WTC11 (cell line): Measurements from ENCODE around the gene ABLIM3. TPM values are rescaled to one million over a fixed set of nuclear protein-coding genes. Genes with fewer than 3 reads are reported as not detected.

Experiments
- ATAC-seq: fragments of 200-7000 bp; cut with Tn5 transposase; 2 replicates; pipeline ENCODE4 v1.10.0; 2021; ENCODE audit warnings: mild to moderate bottlenecking, moderate library complexity
- CTCF ChIA-PET: fragments of 300-600 bp; sonication (Branson Sonifier 250); formaldehyde crosslinking; loops from one replicate; lab custom pipeline; 2021; ENCODE audit warnings: antibody characterized with exemption; lab: Charles Lee
- POLR2A ChIA-PET: fragments of 350-600 bp; sonication (Branson Sonifier 250); formaldehyde crosslinking; loops from one replicate; lab custom pipeline; 2021; ENCODE audit warnings: antibody characterized with exemption; lab: Charles Lee
- DNase-seq: peaks from one replicate; pipeline ENCODE4 v3.0.0; 2021; ENCODE audit warnings: low spot score
- H3K27ac Mint-ChIP-seq: 2 replicates; pipeline ENCODE4 v1.8.0; 2021; ENCODE audit warnings: mixed read lengths
- H3K27me3 Mint-ChIP-seq: 2 replicates; pipeline ENCODE4 v1.8.0; 2021; ENCODE audit warnings: low read depth, mild to moderate bottlenecking, moderate library complexity, mixed read lengths
- H3K36me3 Mint-ChIP-seq: 2 replicates; pipeline ENCODE4 v1.8.0; 2021; ENCODE audit warnings: mixed read lengths
- H3K4me1 Mint-ChIP-seq: 2 replicates; pipeline ENCODE4 v1.8.0; 2022; ENCODE audit warnings: mixed read lengths
- H3K4me3 Mint-ChIP-seq: 2 replicates; pipeline ENCODE4 v1.8.0; 2021; ENCODE audit warnings: mild to moderate bottlenecking, moderate library complexity, mixed read lengths
- H3K9me3 Mint-ChIP-seq: 2 replicates; pipeline ENCODE4 v1.8.0; 2021; ENCODE audit warnings: mixed read lengths
- ATF1 ChIP-seq: sonication (generic); formaldehyde crosslinking; IDR thresholded peaks from 2 replicates; pipeline ENCODE4 v1.8.1; 2023; ENCODE audit warnings: mild to moderate bottlenecking, moderate library complexity, missing genetic modification reagents
- ATF3 ChIP-seq: sonication (generic); formaldehyde crosslinking; conservative IDR thresholded peaks from 2 replicates; pipeline ENCODE4 v1.8.1; 2022; ENCODE audit warnings: mild to moderate bottlenecking, missing genetic modification reagents
- CBFB ChIP-seq: sonication (generic); formaldehyde crosslinking; IDR thresholded peaks from 2 replicates; pipeline ENCODE4 v1.8.1; 2022; ENCODE audit warnings: mild to moderate bottlenecking, low read depth, missing genetic modification reagents
- CREB1 ChIP-seq: sonication (generic); formaldehyde crosslinking; IDR thresholded peaks from 2 replicates; pipeline ENCODE4 v1.8.0; 2023; ENCODE audit warnings: mild to moderate bottlenecking, missing genetic modification reagents
- CREM ChIP-seq: sonication (generic); formaldehyde crosslinking; IDR thresholded peaks from 2 replicates; pipeline ENCODE4 v1.8.1; 2022; ENCODE audit warnings: mild to moderate bottlenecking, missing genetic modification reagents, moderate library complexity
- CTCF ChIP-seq: fragments of 200-600 bp; IDR thresholded peaks from 2 replicates; pipeline ENCODE4 v1.8.0; 2022; ENCODE audit warnings: antibody characterized with exemption
- E2F1 ChIP-seq: sonication (generic); formaldehyde crosslinking; IDR thresholded peaks from 2 replicates; pipeline ENCODE4 v1.8.0; 2022; ENCODE audit warnings: mild to moderate bottlenecking, missing genetic modification reagents
- E2F5 ChIP-seq: sonication (generic); formaldehyde crosslinking; IDR thresholded peaks from 2 replicates; pipeline ENCODE4 v1.8.1; 2022; ENCODE audit warnings: mild to moderate bottlenecking, moderate library complexity, missing genetic modification reagents
- GABPB1 ChIP-seq: sonication (generic); formaldehyde crosslinking; IDR thresholded peaks from 2 replicates; pipeline ENCODE4 v1.8.1; 2023; ENCODE audit warnings: mild to moderate bottlenecking, missing genetic modification reagents
- HMGA2 ChIP-seq: fragments of 250-450 bp; sonication (Bioruptor Pico); IDR thresholded peaks from 2 replicates; pipeline ENCODE4 v1.4.0; 2021; ENCODE audit warnings: mild to moderate bottlenecking, moderate library complexity
- MYBL2 ChIP-seq: sonication (generic); formaldehyde crosslinking; IDR thresholded peaks from 2 replicates; pipeline ENCODE4 v1.8.1; 2023; ENCODE audit warnings: mild to moderate bottlenecking, moderate library complexity, missing genetic modification reagents
- NFE2L1 ChIP-seq: sonication (generic); formaldehyde crosslinking; IDR thresholded peaks from 2 replicates; pipeline ENCODE4 v1.8.1; 2023; ENCODE audit warnings: missing genetic modification reagents
- NR1H2 ChIP-seq: sonication (generic); formaldehyde crosslinking; IDR thresholded peaks from 2 replicates; pipeline ENCODE4 v1.9.0; 2021; ENCODE audit warnings: mild to moderate bottlenecking, moderate library complexity, missing genetic modification reagents
- RELA ChIP-seq: sonication (generic); formaldehyde crosslinking; IDR thresholded peaks from 2 replicates; pipeline ENCODE4 v1.8.1; 2022; ENCODE audit warnings: missing genetic modification reagents, mild to moderate bottlenecking, borderline replicate concordance
- SMAD3 ChIP-seq: sonication (generic); formaldehyde crosslinking; IDR thresholded peaks from 2 replicates; pipeline ENCODE4 v1.8.0; 2022; ENCODE audit warnings: missing genetic modification reagents, mild to moderate bottlenecking, borderline replicate concordance
- TEAD1 ChIP-seq: sonication (generic); formaldehyde crosslinking; IDR thresholded peaks from 2 replicates; pipeline ENCODE4 v1.8.0; 2022; ENCODE audit warnings: mild to moderate bottlenecking, missing genetic modification reagents
- ZMAT4 ChIP-seq: fragments of 250-450 bp; sonication (Bioruptor Pico); IDR thresholded peaks from 2 replicates; pipeline ENCODE4 v1.9.0; 2021; ENCODE audit warnings: mild to moderate bottlenecking
- ZNF263 ChIP-seq: sonication (generic); formaldehyde crosslinking; IDR thresholded peaks from 2 replicates; pipeline ENCODE4 v1.8.1; 2022; ENCODE audit warnings: low read depth, mild to moderate bottlenecking, moderate library complexity, missing genetic modification reagents
- ZNF512 ChIP-seq: sonication (generic); formaldehyde crosslinking; IDR thresholded peaks from 2 replicates; pipeline ENCODE4 v1.8.1; 2022; ENCODE audit warnings: missing genetic modification reagents, borderline replicate concordance
- total RNA-seq: library from RNA; stranded (reverse); gene quantifications from 3 replicates; pipeline ENCODE4 v1.2.3, GENCODE V29; 2021
- TF ChIP-seq, protein P1 (sequence below): fragments of 250-450 bp; sonication (Bioruptor Pico); IDR thresholded peaks from 2 replicates; pipeline ENCODE4 v1.9.0; 2021; ENCODE audit warnings: mild to moderate bottlenecking, borderline replicate concordance
- TF ChIP-seq, protein P2 (sequence below): sonication (generic); formaldehyde crosslinking; IDR thresholded peaks from 2 replicates; pipeline ENCODE4 v1.8.1; 2023; ENCODE audit warnings: mild to moderate bottlenecking, missing genetic modification reagents, moderate library complexity
- TF ChIP-seq, protein P3 (sequence below): sonication (generic); formaldehyde crosslinking; IDR thresholded peaks from 2 replicates; pipeline ENCODE4 v1.8.1; 2023; ENCODE audit warnings: mild to moderate bottlenecking, missing genetic modification reagents

The ABLIM3 gene
- total RNA-seq, 1 experiment from 2014 or later: 0.33 TPM

- Mint-ChIP-seq H3K27me3 (no peaks in the 10 kb centered on the region; the same call in 1 of the 2 replicates), H3K4me3 (no peak overlapping the region), H3K27ac (no peak overlapping the region), H3K36me3 (no peaks in the 10 kb centered on the region), H3K9me3 (no peaks in the 10 kb centered on the region; the same call in 1 of the 2 replicates), H3K4me1 (peaks cover 9% of the 10 kb centered on the region)
- POLR2A ChIA-PET: no interaction called here
- DNase-seq (no peak), ATAC-seq (no peak)
- CTCF ChIA-PET: no interaction called here
- TF ChIP-seq, protein P1, sequence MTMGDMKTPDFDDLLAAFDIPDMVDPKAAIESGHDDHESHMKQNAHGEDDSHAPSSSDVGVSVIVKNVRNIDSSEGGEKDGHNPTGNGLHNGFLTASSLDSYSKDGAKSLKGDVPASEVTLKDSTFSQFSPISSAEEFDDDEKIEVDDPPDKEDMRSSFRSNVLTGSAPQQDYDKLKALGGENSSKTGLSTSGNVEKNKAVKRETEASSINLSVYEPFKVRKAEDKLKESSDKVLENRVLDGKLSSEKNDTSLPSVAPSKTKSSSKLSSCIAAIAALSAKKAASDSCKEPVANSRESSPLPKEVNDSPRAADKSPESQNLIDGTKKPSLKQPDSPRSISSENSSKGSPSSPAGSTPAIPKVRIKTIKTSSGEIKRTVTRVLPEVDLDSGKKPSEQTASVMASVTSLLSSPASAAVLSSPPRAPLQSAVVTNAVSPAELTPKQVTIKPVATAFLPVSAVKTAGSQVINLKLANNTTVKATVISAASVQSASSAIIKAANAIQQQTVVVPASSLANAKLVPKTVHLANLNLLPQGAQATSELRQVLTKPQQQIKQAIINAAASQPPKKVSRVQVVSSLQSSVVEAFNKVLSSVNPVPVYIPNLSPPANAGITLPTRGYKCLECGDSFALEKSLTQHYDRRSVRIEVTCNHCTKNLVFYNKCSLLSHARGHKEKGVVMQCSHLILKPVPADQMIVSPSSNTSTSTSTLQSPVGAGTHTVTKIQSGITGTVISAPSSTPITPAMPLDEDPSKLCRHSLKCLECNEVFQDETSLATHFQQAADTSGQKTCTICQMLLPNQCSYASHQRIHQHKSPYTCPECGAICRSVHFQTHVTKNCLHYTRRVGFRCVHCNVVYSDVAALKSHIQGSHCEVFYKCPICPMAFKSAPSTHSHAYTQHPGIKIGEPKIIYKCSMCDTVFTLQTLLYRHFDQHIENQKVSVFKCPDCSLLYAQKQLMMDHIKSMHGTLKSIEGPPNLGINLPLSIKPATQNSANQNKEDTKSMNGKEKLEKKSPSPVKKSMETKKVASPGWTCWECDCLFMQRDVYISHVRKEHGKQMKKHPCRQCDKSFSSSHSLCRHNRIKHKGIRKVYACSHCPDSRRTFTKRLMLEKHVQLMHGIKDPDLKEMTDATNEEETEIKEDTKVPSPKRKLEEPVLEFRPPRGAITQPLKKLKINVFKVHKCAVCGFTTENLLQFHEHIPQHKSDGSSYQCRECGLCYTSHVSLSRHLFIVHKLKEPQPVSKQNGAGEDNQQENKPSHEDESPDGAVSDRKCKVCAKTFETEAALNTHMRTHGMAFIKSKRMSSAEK (CRISPR knock-in tag): no peak
- TF ChIP-seq CBFB (no peak), NR1H2 (CRISPR knock-in tag) (no peak), SMAD3 (CRISPR knock-in tag) (no peak), ZMAT4 (no peak), CREB1 (CRISPR knock-in tag) (no peak), MYBL2 (CRISPR knock-in tag) (no peak)
- TF ChIP-seq, protein P2, sequence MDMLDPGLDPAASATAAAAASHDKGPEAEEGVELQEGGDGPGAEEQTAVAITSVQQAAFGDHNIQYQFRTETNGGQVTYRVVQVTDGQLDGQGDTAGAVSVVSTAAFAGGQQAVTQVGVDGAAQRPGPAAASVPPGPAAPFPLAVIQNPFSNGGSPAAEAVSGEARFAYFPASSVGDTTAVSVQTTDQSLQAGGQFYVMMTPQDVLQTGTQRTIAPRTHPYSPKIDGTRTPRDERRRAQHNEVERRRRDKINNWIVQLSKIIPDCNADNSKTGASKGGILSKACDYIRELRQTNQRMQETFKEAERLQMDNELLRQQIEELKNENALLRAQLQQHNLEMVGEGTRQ (CRISPR knock-in tag): no peak
- TF ChIP-seq, protein P3, sequence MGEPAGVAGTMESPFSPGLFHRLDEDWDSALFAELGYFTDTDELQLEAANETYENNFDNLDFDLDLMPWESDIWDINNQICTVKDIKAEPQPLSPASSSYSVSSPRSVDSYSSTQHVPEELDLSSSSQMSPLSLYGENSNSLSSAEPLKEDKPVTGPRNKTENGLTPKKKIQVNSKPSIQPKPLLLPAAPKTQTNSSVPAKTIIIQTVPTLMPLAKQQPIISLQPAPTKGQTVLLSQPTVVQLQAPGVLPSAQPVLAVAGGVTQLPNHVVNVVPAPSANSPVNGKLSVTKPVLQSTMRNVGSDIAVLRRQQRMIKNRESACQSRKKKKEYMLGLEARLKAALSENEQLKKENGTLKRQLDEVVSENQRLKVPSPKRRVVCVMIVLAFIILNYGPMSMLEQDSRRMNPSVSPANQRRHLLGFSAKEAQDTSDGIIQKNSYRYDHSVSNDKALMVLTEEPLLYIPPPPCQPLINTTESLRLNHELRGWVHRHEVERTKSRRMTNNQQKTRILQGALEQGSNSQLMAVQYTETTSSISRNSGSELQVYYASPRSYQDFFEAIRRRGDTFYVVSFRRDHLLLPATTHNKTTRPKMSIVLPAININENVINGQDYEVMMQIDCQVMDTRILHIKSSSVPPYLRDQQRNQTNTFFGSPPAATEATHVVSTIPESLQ (CRISPR knock-in tag): no peak
Measured at GRCh38 chr5:149150457-149150856, 9.2 kb downstream of the ABLIM3 start.

- peaks cover 9% of the 10 kb centered on the region for H3K4me1 Mint-ChIP-seq
- POLR2A ChIA-PET: no interaction called here
- ATAC-seq (peak; percentile 22; the same call in 1 of the 2 replicates), DNase-seq (no peak)
- H3K27ac Mint-ChIP-seq: no peak overlapping the region
- H3K27me3 Mint-ChIP-seq: no peaks in the 10 kb centered on the region; the same call in 1 of the 2 replicates
- CTCF ChIA-PET: interaction anchor here (0.7 to 3.8 kb wide), 7 partner anchors 8 to 113 kb away, joined by 3 to 23 read pairs (median 5); partner anchors contain the start of gene ABLIM3
- H3K9me3 Mint-ChIP-seq: no peaks in the 10 kb centered on the region
- H3K36me3 Mint-ChIP-seq: no peaks in the 10 kb centered on the region
- H3K4me3 Mint-ChIP-seq: no peak overlapping the region
- TF ChIP-seq ZNF512 (no peak), ATF1 (no peak), GABPB1 (no peak), CTCF (no peak), ATF3 (CRISPR knock-in tag) (no peak), TEAD1 (CRISPR knock-in tag) (no peak), E2F1 (CRISPR knock-in tag) (no peak), CREM (CRISPR knock-in tag) (no peak), ZNF263 (CRISPR knock-in tag) (no peak), NFE2L1 (CRISPR knock-in tag) (no peak), RELA (no peak), E2F5 (CRISPR knock-in tag) (no peak), HMGA2 (CRISPR knock-in tag) (no peak)
Measured at GRCh38 chr5:149151717-149152116, 10.4 kb downstream of the ABLIM3 start.
